Neural progenitor cell (in vitro differentiated cells): ENCODE measurements around the gene TRIM65. TPM values are rescaled to one million over a fixed set of nuclear protein-coding genes. Genes with fewer than 3 reads are reported as not detected.
"Not testable (repeated sequence)": the region's sequence is repeated elsewhere in the genome, so short reads cannot be mapped to it uniquely, and the experiment has no call there.

ENCODE experiments used
- DNase-seq: peaks from one replicate; pipeline ENCODE4 v3.0.0-alpha.2; 2016; ENCODE audit warnings: low spot score
- H2AFZ ChIP-seq: fragments of 200-600 bp; sonication (generic); replicated peaks from 2 replicates; pipeline ENCODE4 v1.6.1; 2016; ENCODE audit warnings: antibody characterized with exemption
- H3F3A ChIP-seq: fragments of 200-600 bp; sonication (generic); 2 replicates; pipeline ENCODE4 v1.6.1; 2016; ENCODE audit warnings: antibody characterized with exemption, low read depth
- H3K27ac ChIP-seq: fragments of 200-600 bp; sonication (generic); 2 replicates; pipeline ENCODE4 v1.5.1; 2016; ENCODE audit warnings: mild to moderate bottlenecking
- H3K27me3 ChIP-seq: fragments of 200-600 bp; sonication (generic); 2 replicates; pipeline ENCODE4 v1.6.1; 2016; ENCODE audit warnings: mild to moderate bottlenecking, moderate library complexity
- H3K36me3 ChIP-seq: fragments of 200-600 bp; sonication (generic); 2 replicates; pipeline ENCODE4 v1.5.1; 2016
- H3K4me1 ChIP-seq: fragments of 200-600 bp; sonication (generic); 2 replicates; pipeline ENCODE4 v1.6.1; 2016; ENCODE audit warnings: mixed run types
- H3K4me2 ChIP-seq: fragments of 200-600 bp; sonication (generic); 2 replicates; pipeline ENCODE4 v1.6.1; 2016
- H3K4me3 ChIP-seq: fragments of 200-600 bp; sonication (generic); 2 replicates; pipeline ENCODE4 v1.5.1; 2016
- H3K79me2 ChIP-seq: fragments of 200-600 bp; sonication (generic); 2 replicates; pipeline ENCODE4 v1.6.1; 2016; ENCODE audit warnings: low read depth
- H3K9ac ChIP-seq: fragments of 200-600 bp; sonication (generic); 2 replicates; pipeline ENCODE4 v1.6.1; 2016
- H3K9me3 ChIP-seq: fragments of 200-600 bp; sonication (generic); 2 replicates; pipeline ENCODE4 v1.5.1; 2016; ENCODE audit warnings: low read depth
- H4K20me1 ChIP-seq: fragments of 200-600 bp; sonication (generic); 2 replicates; pipeline ENCODE4 v1.6.1; 2016; ENCODE audit warnings: low read depth
- H3K27ac Mint-ChIP-seq: 3 replicates; pipeline ENCODE4 v1.8.0; 2021; ENCODE audit warnings: mixed read lengths
- H3K27me3 Mint-ChIP-seq: 2 replicates; pipeline ENCODE4 v1.8.0; 2022; ENCODE audit warnings: low read depth, mild to moderate bottlenecking, inconsistent platforms, moderate library complexity, mixed read lengths; ENCODE audit not compliant: insufficient read depth
- H3K36me3 Mint-ChIP-seq: 3 replicates; pipeline ENCODE4 v1.8.0; 2021; ENCODE audit warnings: mixed read lengths
- H3K4me1 Mint-ChIP-seq: 3 replicates; pipeline ENCODE4 v1.8.0; 2021; ENCODE audit warnings: mixed read lengths
- H3K4me3 Mint-ChIP-seq: 3 replicates; pipeline ENCODE4 v1.8.0; 2021; ENCODE audit warnings: mild to moderate bottlenecking, moderate library complexity, mixed read lengths
- H3K9me3 Mint-ChIP-seq: 3 replicates; pipeline ENCODE4 v1.8.0; 2020; ENCODE audit warnings: mixed read lengths
- CTCF ChIP-seq: fragments of 200-600 bp; sonication (generic); IDR thresholded peaks from 2 replicates; pipeline ENCODE4 v1.5.1; 2017; ENCODE audit warnings: antibody characterized with exemption, mild to moderate bottlenecking
- EZH2 ChIP-seq: fragments of 200-600 bp; sonication (generic); IDR thresholded peaks from 2 replicates; pipeline ENCODE4 v1.6.1; 2017; ENCODE audit warnings: antibody characterized with exemption, mild to moderate bottlenecking, moderate library complexity
- EZH2phosphoT487 ChIP-seq: fragments of 200-600 bp; sonication (generic); IDR thresholded peaks from 2 replicates; pipeline ENCODE4 v1.6.1; 2017; ENCODE audit warnings: antibody characterized with exemption
- total RNA-seq: library from RNA; depleted of rRNA; stranded (reverse); fragments of >200 nt; gene quantifications from 2 replicates; pipeline ENCODE4 v1.2.3, GENCODE V29; 2015; ENCODE audit warnings: low replicate concordance

TRIM65 gene
- total RNA-seq, 1 donor from 2014 or later, result 17.2 TPM

GRCh38 chr17:75864887-75865286 is 31.9 kb downstream of the TRIM65 start:
- not testable (repeated sequence) for H3K27ac ChIP-seq, H3K4me3 ChIP-seq, H3K9me3 ChIP-seq, H3K27me3 ChIP-seq, H3K36me3 Mint-ChIP-seq, H3F3A ChIP-seq, H4K20me1 ChIP-seq, H3K4me2 ChIP-seq, DNase-seq, H3K4me1 ChIP-seq, H3K27me3 Mint-ChIP-seq, H3K9ac ChIP-seq, H3K79me2 ChIP-seq, H3K36me3 ChIP-seq, H3K9me3 Mint-ChIP-seq, H3K4me3 Mint-ChIP-seq
- peak overlapping the region; percentile 73 for H2AFZ ChIP-seq
- peaks cover 27% of the 10 kb centered on the region for H3K4me1 Mint-ChIP-seq
- peak overlapping the region; percentile 57 for H3K27ac Mint-ChIP-seq

GRCh38 chr17:75864448-75864871 is 32.3 kb downstream of the TRIM65 start:
- Histone ChIP-seq H3K9ac (no peak overlapping the region), H4K20me1 (no peaks in the 10 kb centered on the region), H3F3A (peaks cover 8% of the 10 kb centered on the region), H3K79me2 (no peaks in the 10 kb centered on the region), H3K36me3 (no peaks in the 10 kb centered on the region), H3K4me3 (no peak overlapping the region), H3K9me3 (no peaks in the 10 kb centered on the region), H3K4me1 (no peaks in the 10 kb centered on the region), H3K27me3 (no peaks in the 10 kb centered on the region), H3K27ac (no peak overlapping the region), H2AFZ (no peak overlapping the region), H3K4me2 (no peak overlapping the region)
- Mint-ChIP-seq H3K4me1 (peaks cover 23% of the 10 kb centered on the region), H3K9me3 (no peaks in the 10 kb centered on the region), H3K4me3 (no peak overlapping the region), H3K36me3 (no peaks in the 10 kb centered on the region), H3K27ac (peak overlapping the region; percentile 57), H3K27me3 (peaks cover 8% of the 10 kb centered on the region)
- TF ChIP-seq EZH2phosphoT487 (no peak), CTCF (no peak), EZH2 (no peak)
- peak; percentile 32 for DNase-seq

GRCh38 chr17:75861927-75862317 is 34.8 kb downstream of the TRIM65 start:
- no peaks in the 10 kb centered on the region for H3K27me3 ChIP-seq
- H3K27ac ChIP-seq, result no peak overlapping the region
- Mint-ChIP-seq H3K27me3 (peaks cover 11% of the 10 kb centered on the region), H3K4me1 (peaks cover 18% of the 10 kb centered on the region), H3K27ac (peak overlapping the region; percentile 72), H3K9me3 (no peaks in the 10 kb centered on the region), H3K4me3 (no peak overlapping the region), H3K36me3 (no peaks in the 10 kb centered on the region)
- no peak overlapping the region for H3K9ac ChIP-seq
- no peak overlapping the region for H2AFZ ChIP-seq
- no peaks in the 10 kb centered on the region for H4K20me1 ChIP-seq
- no peaks in the 10 kb centered on the region for H3K4me1 ChIP-seq
- H3K4me2 ChIP-seq, result no peak overlapping the region
- H3K79me2 ChIP-seq, result no peaks in the 10 kb centered on the region
- no peak for DNase-seq
- peaks cover 8% of the 10 kb centered on the region for H3F3A ChIP-seq
- no peak for TF ChIP-seq CTCF
- TF ChIP-seq EZH2, result no peak
- no peak for TF ChIP-seq EZH2phosphoT487
- H3K36me3 ChIP-seq, result no peaks in the 10 kb centered on the region
- no peak overlapping the region for H3K4me3 ChIP-seq
- H3K9me3 ChIP-seq, result no peaks in the 10 kb centered on the region

GRCh38 chr17:75859358-75859757 is 37.4 kb downstream of the TRIM65 start:
- H3K36me3 Mint-ChIP-seq, H3K4me1 ChIP-seq, H3K4me3 ChIP-seq, H3K4me2 ChIP-seq, H3K36me3 ChIP-seq, H3K4me3 Mint-ChIP-seq, H3K9ac ChIP-seq, DNase-seq, H2AFZ ChIP-seq, H3K27ac ChIP-seq, H3K27me3 ChIP-seq, H3K9me3 ChIP-seq, H3K27me3 Mint-ChIP-seq, H3K27ac Mint-ChIP-seq, H4K20me1 ChIP-seq, H3K9me3 Mint-ChIP-seq, H3K79me2 ChIP-seq: not testable (repeated sequence)
- H3K4me1 Mint-ChIP-seq, result peaks cover 12% of the 10 kb centered on the region
- peaks cover 15% of the 10 kb centered on the region for H3F3A ChIP-seq
